Myocyte (in vitro differentiated cells): ENCODE results near the gene VPS37B. TPM values are rescaled to one million over a fixed set of nuclear protein-coding genes. Genes with fewer than 3 reads are reported as not detected.
"Not testable (repeated sequence)": the region's sequence is repeated elsewhere in the genome, so short reads cannot be mapped to it uniquely, and the experiment has no call there.

ENCODE experiments used
- DNase-seq: peaks from one replicate; pipeline ENCODE4 v3.0.0-alpha.2; 2012; ENCODE audit warnings: low read depth
- total RNA-seq: library from RNA; depleted of rRNA; stranded (reverse); fragments of >200 nt; gene quantifications from 2 replicates; pipeline ENCODE4 v1.2.3, GENCODE V29; 2014

The VPS37B gene
- total RNA-seq, 1 donor from 2014 or later: 86.7 TPM

DNA sequence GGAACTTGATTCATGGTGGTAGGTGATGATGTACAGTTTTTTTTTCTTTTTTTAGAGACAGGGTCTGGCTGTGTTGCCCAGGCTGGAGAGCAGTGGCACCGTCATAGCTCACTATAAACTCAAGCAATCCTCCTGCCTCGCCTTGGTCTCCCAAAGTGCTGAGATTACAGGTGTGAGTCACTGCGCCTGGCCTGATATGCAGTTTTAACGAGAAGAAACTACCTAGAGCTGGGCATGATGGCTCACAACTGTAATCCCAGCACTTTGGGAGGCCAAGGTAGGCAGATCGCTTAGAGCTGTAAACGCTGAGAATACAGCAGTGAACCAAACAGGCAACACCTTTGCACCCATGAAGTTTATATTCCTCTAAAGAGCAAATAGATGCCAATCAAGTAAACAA is 13.0 kb upstream of the VPS37B start:
- DNase-seq: no peak

GRCh38 chr12:122905258-122905657 is 9.3 kb upstream of the VPS37B start:
- not testable (repeated sequence) for DNase-seq

DNA sequence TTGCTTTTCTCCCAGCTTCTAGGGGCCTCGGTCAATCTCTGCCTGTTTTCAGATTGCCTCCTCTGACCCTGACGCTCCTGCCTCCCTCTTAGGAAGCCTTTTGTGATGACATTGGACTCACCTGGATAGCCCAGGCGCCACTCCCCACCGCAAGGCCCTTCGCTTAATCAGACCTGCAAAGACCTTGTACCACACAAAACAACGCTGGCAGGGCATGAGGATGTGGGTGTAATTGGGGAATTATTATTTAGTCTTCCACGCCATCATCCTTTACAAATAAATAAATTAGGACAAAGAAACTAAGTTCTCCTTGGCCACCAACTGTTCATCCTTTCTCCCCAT is 7.7 kb upstream of the VPS37B start:
- no peak for DNase-seq

DNA sequence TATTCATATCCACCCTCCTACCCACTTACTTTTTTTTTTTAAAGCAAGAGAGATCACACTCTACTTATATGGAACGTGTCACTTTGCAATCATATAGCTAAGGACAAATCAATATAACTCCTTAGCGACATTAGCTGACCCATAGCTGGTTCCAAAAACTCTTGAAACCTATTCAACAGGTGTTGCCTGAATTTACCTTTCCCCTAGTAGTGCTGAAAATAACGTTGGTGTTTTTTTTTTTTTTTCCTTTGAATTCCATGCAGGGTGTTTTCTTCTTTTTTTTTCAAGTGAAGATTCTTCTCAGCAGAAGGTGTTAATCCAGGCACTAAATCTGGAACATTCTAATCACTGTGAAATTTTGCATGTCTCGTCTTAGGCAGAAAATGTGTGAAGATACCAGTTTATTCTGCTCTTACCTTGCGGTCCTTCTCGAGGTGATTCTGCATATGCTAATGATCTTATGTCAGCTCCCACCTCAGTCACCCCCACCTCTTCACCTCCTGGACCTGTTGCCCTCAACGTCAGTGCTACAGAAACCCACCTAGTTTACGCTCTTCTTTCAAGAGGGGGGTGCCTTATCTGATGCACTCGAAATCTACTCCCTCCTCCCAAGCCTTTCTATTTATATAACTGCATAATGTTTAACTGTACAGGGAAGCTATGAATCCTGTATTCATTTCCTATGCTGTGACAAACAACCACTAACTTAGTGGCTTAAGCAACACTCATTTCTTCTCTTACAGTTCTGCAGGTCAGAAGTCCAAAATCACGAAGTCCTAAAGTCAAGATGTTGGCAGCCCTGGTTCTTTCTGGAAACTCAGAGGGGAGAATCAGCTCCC is 7.1 kb upstream of the VPS37B start:
- DNase-seq: no peak

GRCh38 chr12:122899887-122900286 is 4.0 kb upstream of the VPS37B start:
- no peak for DNase-seq

- no peak for DNase-seq
Observed at GRCh38 chr12:122896662-122897061, 738 bp upstream of the VPS37B start.

- no peak for DNase-seq
Observed at GRCh38 chr12:122895320-122895703, 612 bp downstream of the VPS37B start.

- DNase-seq: peak; percentile 49
Observed at GRCh38 chr12:122894193-122895121, 1.5 kb downstream of the VPS37B start.

DNA sequence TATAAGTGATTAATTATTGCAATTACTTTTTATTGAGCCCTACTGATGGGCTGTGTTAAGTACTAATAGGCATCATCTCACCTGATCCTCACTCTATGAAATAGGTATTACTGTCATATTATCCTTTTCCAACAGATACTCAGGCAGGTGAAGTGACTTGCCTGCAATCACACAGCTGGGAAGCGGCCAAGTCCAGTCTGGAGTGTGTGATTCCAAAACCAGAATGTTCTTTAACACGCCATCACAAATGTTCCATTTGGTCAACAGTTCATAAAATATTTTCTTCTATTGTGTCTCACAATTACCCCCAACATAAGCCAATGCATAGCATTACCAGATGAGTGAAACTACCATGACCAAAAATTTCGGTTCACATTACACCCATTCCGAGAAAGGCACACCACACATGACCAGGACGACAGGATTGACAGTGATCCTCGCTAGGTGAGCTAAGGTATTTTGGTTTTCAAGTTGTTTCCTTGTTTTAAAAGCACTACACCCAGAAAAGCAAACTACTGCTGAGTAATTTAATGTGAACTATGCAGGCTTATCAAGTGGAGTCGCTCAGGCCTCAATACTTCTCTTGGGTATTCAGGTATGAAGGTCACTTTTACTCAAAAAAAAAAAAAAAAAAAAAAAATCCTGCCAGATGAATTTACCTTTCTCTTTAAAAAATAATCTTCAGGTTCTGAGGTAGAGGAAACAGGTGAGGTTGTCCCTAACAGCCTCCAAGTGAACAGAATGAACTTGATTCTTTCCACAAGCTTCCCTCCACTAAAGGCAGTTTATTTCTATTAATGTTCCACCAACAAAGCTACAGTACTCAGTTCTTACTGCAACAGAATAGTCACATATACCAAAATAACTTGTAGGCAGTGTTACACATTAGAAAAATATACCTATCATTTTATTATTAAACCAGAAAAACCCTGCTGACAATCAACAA is 2.4 kb downstream of the VPS37B start:
- DNase-seq: no peak

DNA sequence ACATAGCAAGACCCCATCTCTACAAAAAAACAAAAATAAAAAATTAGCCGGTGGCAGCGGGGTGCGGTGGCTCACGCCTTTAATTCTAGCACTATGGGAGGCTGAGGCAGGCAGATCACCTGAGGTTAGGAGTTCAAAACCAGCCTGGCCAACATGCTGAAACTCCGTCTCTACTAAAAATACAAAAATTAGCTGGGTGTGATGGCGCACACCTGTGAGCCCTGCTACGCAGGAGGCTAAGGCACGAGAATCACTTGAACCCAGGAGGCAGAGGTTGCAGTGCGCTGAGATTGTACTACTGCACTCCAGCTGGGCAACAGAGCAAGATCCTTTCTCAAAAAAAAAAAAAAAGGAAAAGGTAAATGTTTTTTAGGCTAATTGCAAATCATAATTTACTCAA is 3.2 kb downstream of the VPS37B start:
- not testable (repeated sequence) for DNase-seq

DNA sequence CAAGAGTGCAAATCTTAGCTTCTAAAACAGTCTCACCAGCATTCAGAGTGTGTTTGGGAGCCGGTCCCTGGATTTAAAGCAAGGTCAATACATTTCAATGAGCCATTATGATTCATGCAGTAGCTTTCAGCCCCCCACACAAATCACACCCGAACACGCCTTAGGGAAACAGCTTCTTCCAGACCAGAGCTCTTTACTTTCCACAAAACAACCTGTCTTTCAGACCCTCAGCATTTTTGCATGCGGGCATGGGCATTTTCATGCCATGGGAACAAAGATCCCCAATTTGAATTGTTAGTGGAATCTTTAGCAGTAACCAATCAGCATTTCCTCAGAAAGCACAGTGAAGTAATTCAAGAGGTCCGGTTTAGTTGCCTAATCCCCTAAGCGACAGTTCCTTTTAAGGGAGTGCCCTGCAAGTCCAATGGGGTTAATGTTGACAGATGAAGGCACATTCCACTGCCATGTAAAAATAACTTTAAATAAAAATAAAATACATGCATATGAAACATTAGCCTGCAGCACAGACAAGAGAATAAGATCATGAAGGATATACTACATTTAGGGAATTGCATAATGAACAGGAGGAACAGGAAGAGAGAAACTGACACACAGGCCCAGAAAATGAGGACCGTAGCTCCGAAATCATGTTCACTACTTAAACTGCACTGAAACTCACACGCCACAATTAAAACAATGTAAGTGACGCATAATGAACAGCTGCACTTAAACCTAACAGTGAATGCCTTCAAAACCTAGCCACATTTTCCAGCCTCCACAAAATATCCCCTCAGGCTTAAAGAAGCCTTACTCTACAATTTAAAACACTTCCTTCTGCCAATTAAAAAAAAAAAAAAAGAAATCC is 4.0 kb downstream of the VPS37B start:
- DNase-seq: peak; percentile 85

DNA sequence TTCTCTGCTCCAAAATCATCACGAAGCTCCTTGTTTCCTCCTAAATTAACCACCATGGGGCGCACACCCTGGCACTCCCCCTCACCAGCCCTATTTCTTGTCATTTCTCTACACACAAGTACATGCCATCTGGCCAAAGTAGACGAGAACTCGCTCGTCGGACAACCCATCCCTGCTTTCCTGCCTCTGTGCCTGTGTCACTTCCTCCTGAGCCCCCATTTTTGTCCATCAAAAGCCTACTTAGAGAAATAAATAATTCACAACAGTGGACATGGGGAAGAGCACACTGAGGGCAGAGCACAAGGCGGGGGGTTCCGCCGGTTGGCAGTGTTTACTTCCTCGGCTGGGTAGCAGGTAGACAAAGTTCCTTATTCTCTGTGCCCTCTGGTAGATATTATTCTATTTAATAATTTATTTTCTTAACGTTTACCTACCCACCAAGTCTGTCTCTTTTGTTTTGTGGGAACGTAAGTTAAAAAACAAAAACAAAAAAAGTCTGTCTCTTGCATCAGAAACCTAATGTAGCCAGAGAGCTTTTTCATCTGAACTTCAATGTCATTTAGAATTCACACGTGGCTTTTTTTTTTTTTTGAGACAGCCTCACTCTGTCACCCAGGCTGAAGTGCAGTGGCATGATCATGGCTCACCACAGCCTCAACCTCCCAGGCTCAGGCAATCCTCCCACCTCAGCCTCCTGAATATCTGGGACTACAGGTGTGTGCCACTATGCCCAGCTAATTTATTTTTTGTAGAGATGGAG is 6.0 kb downstream of the VPS37B start:
- DNase-seq: no peak

- DNase-seq: no peak
Observed at GRCh38 chr12:122888232-122888752, 7.6 kb downstream of the VPS37B start.

- no peak for DNase-seq
Observed at GRCh38 chr12:122887819-122888212, 8.1 kb downstream of the VPS37B start.

- DNase-seq: peak; percentile 58
Observed at GRCh38 chr12:122886851-122887818, 8.8 kb downstream of the VPS37B start.

- no peak for DNase-seq
Observed at GRCh38 chr12:122886161-122886560, 9.8 kb downstream of the VPS37B start.

GRCh38 chr12:122884860-122885259 is 11.1 kb downstream of the VPS37B start:
- DNase-seq: no peak
